ENCODE results near the gene USP6NL.

The USP6NL gene

DNA sequence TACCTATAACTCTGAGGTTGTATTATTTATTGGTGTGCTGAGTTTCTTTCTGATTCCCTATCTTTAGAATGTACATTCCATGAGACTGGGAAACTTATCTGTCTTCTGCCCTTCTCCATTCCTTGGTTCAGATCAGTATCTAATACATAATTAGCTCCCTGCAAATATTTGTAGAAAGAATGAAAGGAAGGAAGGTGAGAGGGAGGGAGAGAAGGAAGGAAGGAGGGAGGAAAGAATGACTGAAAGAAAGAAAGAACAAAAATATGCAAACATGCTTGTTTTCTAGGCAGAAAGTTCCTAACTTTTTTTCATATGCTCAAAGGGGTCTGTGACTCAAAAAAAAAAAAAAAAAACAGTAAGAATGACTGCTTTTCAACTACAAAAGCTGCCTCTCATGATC is 3.9 kb upstream of the USP6NL start:
- DNase-seq = no peak

DNA sequence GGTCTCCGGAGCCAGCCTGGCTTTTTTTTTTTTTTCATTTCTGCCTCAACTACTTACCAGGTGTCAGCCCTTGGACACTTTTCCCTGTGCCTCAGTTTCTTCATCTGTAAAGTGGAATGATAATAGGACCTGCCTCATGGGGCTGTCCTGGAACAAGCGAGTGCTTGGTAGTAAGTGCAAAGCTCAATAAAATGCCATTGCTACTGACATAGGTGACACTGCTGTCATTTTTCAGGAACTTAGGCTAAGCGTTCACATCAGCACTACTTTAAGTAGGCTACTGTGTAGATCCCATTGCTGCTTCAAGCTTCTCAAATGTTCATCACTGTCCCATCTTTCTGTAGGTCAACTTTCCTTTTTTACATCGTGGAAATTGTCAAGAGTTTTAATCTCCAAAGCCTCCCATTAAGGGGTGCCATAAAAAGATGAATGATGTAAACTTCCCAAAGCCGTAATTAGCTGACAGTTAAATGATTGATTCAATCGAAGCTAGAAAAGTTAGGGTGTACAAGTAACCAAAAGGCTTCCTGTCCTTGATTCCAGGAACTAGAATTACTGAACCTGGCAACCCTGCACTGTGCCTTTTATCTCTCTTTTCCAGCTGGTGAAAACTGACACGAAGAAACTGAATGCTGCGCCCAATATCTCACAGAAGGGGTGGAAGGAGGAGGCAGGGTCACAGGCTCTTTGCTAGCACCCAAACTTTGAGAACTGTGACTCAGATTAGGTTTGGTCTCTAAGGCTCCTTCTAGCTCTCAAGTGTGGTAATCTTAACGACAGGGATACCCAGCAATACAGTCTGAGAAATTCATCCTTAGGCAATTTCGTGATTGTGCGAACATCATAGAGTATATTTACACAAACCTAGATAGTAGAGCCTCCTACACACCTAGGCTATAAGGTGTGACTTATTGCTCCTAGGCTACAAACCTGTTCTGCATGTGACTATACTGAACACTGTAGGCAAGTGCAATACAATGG is 861 bp upstream of the USP6NL start:
- DNase-seq = no peak

DNA sequence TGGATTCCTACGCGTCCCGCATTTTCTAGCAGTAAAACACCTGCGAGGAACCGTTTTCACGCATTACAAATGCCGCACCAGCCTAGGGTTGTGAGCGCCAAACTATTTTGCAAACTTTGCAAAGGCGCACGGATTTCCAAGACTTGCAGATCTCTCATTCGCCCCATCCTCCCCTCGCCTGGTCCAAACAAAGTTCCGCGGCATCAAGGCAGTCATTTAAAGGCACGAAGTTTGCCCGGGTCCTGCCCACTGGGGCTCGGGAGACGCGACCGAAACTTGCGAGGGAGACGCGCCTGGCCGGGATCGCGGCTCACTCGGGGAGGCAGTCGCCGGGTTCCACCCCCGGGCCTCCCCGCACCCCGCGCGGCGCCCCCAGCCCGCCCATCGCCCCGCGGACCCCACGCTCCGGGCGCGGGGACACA is 613 bp downstream of the USP6NL start:
- no peak for DNase-seq

DNA sequence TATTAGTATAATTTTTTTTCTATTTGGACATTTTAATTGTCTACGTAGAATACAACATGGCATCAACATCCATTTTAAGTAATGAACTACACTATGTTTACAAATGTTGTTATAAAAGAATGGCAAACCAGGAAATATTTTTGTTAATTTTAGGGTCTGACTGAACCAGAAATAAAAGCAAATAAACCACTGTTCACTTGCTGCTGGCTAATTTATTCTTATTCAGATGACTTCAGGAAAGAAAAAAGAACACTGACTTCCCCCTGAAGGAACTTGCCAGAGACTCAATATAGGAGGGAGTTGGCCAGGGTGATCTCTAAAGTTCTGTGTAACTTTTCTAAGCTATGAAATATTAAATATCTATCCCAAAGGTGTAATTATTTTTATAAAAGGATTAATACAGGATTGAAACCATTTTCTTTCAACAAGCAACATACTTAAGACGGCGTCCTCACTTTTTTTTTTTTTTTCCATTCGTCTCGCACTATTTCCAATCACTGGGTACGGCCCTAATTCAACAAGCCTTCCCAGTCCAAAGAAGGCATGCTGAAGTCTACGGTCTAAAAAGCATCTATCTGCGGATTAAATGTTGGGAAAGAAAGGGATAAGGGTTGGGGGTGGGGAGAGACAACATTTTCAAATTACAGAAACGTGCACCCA is 1.2 kb downstream of the USP6NL start:
- DNase-seq = no peak

DNA sequence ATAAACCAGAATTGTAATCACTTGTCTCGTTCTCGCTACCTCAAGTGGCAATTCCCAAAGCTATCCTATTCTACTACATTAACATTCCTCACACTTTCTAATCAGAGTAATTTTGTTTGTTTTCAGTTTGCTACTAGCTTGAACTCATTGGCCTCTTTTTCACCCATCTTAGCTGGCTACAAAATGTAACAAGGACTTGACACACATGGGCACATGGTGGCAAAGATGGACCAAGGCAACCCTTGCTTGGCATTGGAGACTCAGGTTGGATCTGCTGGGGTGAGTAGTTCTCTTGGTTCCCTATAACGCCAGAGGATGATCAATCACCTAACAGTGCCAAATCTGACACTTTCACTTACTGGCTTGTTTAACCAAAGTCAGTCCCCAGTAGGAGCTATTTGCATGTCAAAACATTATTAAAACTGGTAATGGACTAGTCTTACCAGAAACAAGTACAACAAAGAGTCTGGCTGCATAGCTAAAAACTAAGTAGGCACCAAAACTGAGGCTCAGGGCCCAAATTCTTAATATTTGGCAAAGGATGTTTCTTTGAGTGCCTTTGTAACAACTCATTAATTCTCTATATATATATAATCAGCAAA is 1.9 kb downstream of the USP6NL start:
- DNase-seq = no peak

DNA sequence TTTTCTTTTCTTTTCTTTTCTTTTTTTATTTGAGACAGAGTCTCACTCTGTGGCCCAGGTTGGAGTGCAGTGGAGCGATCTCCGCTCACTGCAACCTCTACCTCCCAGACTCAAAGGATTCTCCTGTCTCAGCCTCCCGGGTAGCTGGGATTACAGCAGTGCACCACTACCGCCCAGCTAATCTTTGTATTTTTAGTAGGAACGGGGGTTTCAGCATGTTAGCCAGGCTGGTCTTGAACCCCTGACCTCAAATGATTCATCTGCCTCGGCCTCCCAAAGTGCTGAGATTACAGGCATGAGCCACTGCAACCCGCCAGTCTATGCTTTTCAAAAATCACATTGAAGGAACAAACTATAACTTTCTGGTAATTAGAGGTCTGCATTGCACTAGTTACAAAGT is 2.4 kb downstream of the USP6NL start:
- DNase-seq = no peak

DNA sequence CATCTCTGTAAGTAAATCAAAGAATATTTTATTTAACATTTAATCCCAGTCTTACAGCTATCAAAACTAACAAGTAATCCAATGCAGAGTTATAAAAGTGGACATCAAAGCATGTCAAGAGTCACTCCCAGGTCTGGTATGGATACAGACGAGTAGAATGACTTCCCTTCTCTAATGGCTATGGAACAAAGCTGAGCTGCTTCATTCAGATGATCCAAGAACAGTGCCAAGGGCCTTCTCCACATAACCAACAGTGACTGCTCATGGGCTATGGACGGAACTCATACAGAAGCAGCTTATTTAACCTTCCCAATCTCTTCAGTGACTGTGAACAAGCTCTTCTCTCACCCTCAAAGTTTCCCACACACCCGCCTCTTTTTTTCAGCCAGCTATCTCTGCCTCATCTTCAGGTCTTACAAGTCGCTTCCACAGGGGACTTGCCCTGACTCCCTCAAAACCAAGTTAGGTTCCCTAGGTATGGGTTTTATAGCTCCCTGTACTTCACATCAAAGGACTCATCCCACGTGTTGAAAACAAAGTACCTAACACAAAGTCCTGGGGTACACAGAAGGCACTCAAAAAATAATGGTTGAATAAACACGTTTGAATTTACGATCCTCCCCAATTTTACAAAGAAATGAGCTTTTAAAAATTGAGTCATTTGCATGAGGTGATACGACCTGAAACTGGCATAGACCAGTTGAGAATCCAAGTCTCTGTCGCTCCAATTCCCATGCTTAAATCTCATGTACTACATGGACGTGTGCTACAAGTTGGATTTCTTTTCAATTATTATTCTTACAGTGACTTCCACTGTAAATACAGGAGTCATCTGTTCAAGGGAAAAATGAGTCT is 3.1 kb downstream of the USP6NL start:
- DNase-seq = no peak

DNA sequence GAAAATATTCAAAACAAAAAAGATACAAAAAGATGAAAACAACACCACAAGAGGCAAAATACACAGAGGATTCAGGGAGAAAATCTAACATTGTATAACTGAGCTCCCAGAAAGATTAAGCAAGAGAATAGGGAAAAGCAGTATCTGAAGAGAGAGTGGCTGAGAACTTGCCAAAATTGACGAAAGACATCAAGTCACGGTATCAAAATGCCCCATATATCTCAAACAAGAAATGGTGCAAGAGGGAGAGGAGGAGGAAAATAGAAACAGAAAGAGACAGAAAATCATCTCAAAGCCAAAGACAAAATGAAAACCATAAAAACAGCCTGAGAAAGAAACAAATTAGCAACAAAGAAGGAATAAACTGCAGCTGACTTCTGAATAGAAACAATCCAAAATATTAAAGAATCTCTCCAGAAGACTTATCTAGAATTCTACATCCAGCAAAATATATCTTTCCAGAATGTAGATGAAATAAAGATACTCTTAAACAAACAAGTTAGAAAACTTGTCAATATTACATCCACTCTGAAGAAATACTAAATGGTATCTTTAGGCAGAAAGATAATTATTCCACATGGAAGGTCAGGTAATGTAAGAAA is 5.5 kb downstream of the USP6NL start:
- no peak for DNase-seq

DNA sequence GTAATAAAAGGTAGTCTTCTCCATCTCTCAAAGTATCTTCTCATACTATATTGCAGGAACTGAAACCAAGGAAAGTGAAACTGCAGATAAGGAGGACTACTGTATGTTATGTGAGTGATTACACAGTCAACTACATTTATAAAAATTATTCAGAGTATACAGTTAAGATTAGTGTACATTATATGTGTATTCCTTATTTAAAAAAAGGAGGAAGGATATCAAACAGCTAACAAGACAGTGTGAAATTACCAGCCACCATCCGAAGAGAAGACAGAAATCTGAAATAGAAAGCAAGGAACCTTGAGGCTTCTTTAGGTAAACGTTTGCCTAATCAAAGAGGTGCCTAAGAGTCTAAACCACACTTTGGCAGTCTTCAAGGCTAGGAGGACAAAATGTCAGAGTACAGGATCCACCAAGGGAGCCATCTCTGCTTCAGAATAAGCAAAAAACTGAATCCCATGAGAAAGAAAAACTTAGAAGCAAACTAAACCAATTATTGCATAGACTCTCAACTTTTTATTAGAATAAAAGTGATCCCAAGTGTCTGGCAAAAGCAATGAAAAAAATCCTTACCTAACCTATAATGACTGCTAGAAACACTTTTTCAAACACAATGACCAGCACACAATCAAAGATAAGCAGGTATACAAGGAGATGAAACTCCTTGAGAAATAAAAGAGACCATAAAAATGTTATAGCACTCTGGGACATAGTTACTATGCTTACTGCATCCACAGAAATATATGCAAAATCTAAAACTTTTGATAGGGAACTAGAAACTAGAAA is 6.4 kb downstream of the USP6NL start:
- no peak for DNase-seq

DNA sequence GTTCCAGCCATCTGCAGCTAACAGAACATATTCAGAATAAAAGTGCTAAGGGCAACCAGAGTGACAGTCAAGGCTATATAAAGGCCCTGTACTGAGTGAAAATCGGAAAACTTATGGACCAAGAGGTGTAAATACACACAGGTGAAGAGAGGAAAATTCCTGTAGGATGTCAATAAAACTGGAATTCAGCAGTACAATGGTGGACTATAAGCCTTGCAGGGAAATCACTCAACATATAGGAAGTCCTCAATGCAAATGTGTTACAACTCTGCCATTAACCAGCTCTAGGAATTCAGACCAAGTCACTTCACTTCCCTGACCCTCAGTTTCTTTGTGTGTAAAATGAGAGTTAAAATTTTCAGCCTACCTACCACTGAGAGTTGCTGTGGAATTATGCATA is 7.7 kb downstream of the USP6NL start:
- DNase-seq = no peak

DNA sequence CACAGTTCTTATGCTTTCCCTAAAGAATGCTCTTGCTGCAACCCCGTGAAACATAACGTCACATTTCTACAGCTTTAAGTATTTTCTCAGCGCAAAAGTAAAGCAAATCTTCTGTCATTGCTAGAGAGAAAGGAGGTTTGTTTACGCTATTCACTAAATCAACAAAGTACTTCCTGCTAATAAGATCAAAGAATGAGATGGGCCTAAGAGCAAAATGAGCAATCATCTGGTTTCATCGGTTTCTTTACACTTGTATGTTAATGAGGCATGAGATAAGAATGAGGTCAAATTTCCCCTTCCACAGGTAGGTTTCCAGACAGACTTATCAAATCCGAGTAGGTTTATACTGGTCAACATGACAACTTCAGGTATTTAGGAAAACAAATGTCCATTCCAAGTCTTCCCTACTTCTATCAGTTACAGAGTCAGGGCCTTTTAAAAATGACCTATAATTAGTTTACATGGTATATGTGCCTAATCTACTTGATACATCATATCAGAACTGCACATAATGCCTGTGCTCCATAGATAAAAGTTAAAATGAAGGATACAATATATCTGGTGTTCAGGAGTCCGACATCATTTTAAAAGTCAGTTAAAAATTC is 8.4 kb downstream of the USP6NL start:
- no peak for DNase-seq

DNA sequence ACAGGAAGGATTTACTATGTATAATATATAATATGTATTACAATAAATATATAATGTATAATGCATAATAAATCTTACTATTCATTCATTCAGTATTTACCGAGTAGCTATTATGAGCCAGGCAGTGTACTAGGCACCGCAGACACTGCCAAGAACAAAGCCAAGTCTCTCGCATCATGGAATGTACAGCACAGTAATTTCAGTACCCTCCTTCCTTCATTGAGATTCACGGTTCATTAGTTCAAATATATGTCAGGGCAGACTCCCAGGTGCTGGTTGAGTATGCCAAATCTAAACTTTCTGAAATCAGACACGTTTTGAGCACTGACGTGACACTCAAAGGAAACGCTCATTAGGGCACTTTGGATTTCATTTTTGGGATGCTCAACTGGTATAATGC is 9.1 kb downstream of the USP6NL start:
- DNase-seq = no peak

DNA sequence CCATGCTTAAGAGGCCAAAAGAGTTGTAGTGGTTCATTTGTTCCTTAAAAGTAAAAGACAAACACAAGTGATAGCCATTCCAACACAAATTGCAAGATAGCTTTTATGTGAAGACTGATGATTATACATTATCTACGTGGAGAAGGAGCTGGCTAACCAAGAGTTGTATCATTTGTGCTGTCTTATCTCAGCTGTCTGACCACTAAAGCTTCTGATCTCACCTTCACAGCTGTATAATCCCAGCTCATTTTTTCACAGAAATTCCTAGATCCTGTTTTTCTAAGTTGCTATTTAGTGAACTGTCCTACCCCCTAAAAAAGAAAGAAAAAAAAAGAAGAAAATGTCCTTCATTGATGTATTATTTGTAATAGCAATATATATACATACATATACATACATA is 9.8 kb downstream of the USP6NL start:
- DNase-seq = no peak

DNA sequence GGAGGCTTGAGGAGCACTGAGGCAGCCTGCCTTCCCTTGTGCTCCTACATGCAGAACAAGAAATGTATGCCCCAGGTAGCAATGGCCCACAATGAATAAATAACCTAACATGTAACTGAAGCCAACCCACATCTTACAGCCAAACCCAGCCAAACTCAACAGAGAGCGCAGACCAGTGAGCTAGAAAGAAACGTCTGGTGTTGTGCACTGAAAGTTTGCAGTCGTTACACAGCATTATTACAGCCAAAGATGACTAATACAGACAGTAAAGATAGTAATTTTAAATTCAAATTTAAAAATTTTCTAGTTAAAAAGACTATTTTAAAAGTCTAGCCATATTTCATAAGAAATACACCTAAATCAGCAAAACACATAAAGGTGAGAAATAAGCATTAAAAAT is 11.2 kb downstream of the USP6NL start:
- DNase-seq = no peak

DNA sequence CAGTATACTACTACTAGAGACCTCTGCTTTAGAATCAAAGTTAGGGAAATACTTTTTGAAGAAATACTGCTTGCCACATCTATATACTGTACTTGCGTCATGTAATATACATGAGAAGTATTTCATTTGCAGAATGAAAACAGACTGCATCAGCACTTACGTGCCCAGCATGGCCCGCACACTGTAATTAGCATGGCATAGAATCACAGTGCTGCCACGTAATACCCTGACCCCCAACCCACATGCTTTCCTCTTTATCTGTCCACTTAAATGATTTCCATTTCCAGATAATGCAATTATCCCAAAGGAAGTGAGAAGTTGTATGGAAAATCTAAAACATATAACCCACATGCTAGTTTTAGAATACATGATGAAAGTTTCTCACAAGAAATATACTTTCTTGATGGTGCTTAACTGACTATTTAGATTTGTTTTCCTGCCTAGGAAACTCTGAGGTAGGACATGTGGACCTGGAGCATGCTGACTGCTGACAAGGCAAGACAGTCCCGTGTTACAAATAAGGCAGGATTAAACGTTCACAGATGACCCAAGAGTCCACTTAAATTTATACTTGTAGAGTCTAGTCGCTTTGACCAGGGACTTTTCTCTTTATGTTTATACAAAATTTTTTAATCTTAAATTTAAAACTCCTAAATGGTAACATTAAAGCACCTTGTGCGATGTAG is 12.6 kb downstream of the USP6NL start:
- DNase-seq = no peak

DNA sequence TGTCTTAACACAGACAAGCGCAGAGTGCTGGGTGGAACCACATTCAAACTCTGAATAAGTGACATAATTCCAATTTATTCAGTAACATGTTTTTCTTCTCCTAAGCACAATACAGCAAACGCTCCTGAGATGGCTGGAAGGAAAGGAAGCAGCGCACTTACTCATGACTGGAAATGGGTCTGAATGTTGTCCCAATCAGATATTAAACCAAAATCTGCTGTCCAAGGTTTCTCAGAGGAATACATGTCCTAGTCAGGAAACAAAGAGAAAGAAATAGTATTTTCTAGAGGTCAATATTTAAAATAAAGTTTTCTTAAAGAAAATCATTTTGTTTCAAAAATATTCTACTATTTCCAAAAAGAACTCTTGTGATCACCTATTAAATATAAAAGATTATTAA is 14.0 kb downstream of the USP6NL start:
- DNase-seq = no peak

DNA sequence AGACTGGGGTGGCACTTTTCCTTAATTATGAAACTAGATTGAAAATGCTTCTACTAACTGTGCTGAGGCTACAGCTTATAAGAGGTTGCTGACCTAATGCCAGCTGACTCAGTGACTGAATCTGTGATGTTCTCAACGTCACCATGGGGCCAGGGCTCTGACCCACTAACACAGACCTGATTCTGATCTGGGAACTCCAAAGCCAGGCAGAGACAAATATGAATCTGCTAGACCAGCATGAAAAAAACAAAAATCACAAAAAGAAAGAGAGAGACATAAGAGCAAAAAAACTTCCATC is 16.1 kb downstream of the USP6NL start:
- DNase-seq = no peak

DNA sequence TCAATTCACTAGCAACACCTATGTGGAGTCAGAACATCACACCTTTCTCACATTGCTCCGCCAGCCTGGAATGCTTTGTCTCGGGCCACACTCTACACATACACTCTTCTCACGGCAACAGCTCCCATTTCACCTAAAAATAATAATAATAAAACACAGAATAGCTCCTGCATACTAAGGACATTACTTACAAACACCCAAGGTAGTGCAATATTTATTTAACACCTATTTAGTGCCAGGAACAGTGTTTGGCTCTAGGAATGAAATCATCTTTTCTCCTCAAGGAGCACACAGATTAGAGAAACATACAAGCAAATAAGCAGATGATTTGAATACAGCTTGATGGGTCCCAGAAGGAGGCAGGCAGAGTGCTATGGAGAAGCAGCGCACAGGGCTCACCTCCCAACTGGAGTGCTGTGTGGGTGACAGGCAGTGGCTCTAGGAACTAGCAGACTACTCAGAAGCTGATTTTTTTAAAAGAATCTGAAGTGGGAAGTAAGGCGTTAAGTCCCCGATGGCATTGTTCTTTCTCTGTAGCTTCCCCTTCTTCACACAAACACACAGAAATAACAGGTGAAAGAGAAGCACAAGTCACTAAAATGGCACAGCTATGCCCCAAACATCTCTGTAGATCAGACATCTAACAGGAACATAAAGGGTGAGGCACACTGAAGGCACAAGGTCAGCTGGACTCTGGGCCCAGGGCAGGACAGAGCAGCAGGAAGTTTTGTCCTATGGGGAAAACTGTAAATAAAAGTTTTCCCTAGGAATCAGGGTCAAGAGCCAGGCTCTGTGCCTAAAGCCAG is 16.7 kb downstream of the USP6NL start:
- DNase-seq = no peak

DNA sequence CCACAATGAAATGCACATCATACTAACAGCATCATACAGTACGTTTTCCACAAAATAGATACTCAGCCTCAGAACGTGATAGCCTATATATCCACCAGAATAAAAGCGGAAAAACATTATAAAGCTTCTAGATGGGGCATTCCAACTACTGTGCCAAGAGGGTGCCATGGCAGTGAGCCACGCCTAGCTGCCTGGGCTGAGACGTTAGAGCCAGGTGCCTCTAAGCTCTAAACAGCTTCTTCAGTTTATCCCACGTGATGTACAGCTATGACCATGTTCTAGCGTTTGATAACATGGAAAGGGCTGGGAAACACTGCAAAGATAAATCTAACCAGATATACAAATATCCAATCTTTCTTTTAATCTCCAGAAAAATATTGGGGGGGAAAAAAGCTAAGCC is 17.8 kb downstream of the USP6NL start:
- no peak for DNase-seq

DNA sequence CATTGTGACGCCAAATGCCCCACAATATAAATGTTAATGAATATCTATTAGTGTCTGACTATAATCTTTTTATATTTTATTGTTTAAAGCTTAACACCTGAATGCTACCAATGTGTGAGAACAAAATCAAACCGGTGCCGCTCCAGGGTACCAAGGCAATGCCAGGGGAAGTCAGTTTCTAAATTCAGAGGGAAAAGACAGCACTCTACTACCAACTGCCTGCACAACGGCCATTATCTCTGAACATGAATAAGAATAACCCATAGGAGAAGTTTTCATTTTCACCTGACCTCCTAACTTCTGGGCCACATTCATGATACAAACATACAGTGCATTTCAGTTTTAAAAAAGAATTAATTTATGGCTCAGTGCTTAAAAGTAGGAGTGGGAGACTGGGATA is 21.7 kb downstream of the USP6NL start:
- DNase-seq = no peak

All from CD4-positive, alpha-beta T cell treated with Interleukin-17A for 1 hour (primary cell).